ENCODE data around the gene TRAM2. TPM values are rescaled to one million over a fixed set of nuclear protein-coding genes. Genes with fewer than 3 reads are reported as not detected.

The TRAM2 gene
- total and polyA plus RNA-seq, 2 of the 4 experiments (the other 2 are of a cell fraction) = 77.2 to 95.7 TPM

DNA sequence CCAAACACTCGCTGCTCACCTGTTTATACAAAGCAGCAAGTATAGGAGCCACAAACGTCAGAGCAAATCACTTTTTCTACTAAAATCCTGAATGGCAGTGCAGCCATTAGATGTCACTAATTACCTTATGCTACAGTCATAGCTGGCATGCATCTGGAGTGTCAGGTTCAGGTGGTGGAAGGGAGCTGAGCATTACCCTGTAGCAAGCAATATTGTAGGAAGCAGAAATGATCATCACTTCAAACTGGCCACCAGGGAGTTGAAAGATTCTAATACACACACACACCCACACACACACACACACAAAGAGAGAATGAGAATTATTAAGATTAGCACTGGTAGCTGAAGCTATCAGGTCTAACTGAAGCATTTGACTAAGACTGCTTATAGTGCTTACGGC lies 80.9 kb downstream of the TRAM2 start:
- in situ Hi-C loops (cut with MboI; ENCODE audit: low sequenced_read_pairs) = no loop called here
- WGBS, 2 experiments (ENCODE audit: extremely low coverage in 2 of 2, insufficient read length in 1 of 2) = no CpG with 5 or more reads among the region's 3 CpGs
- H3K79me1 ChIP-seq (ENCODE audit: low read depth in 1 of 2, low read length in 2 of 2) = peaks cover 12 to 40% of the 10 kb centered on the region in 2 experiments
- H3K4ac ChIP-seq (ENCODE audit: low read depth, low read length) = no peak overlapping the region
- ATAC-seq (ENCODE audit: low read depth) (no peak), DNase-seq (no peak)
- intact Hi-C loops (cut with micrococcal nuclease) = loop anchor here (5.0 to 10.0 kb wide), 2 partner anchors 74 to 1301 kb away; partner anchors contain the start of gene EFHC1
- peaks cover 28% of the 10 kb centered on the region for H3K9me1 ChIP-seq (ENCODE audit: insufficient read depth, low read length)
- no peak overlapping the region for H4K8ac ChIP-seq (ENCODE audit: low read depth in 2 of 2, low read length in 2 of 2)
- H3K27me3 ChIP-seq (ENCODE audit: control insufficient read depth, insufficient read depth, low read length) = no peaks in the 10 kb centered on the region
- no peaks in the 10 kb centered on the region for H4K20me1 ChIP-seq (ENCODE audit: insufficient read depth, low read length)
- no peak overlapping the region for H3K23ac ChIP-seq (ENCODE audit: low read depth, low read length)
- dilution Hi-C loops (cut with HindIII; ENCODE audit: low sequenced_read_pairs, unreplicated experiment) = no loop called here
- no TSS peak for BruUV-seq (replicated peaks)
- H4K5ac ChIP-seq (ENCODE audit: low read depth, low read length) = no peak overlapping the region
- POLR2A ChIA-PET (ENCODE audit: unreplicated experiment) = no interaction called here
- H2BK5ac ChIP-seq (ENCODE audit: low read depth, low read length, poor library complexity, severe bottlenecking) = no peak overlapping the region
- H3K14ac ChIP-seq (replicated peaks; ENCODE audit: low read depth, low read length) = no peak overlapping the region
- no peak overlapping the region for H2BK15ac ChIP-seq (ENCODE audit: low read depth, low read length)
- H2AK9ac ChIP-seq (replicated peaks; ENCODE audit: low read depth, low read length, poor library complexity) = no peak overlapping the region
- TF ChIP-seq CHD1 (IDR thresholded peaks at IDR 0.05; ENCODE audit: low read depth, low read length) = no peak
- no peak for TF ChIP-seq NFE2L2 (IDR thresholded peaks at IDR 0.05; ENCODE audit: low read depth, low read length)
- TF ChIP-seq, protein P1, sequence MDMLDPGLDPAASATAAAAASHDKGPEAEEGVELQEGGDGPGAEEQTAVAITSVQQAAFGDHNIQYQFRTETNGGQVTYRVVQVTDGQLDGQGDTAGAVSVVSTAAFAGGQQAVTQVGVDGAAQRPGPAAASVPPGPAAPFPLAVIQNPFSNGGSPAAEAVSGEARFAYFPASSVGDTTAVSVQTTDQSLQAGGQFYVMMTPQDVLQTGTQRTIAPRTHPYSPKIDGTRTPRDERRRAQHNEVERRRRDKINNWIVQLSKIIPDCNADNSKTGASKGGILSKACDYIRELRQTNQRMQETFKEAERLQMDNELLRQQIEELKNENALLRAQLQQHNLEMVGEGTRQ (IDR thresholded peaks at IDR 0.05; ENCODE audit: low read depth, low read length) = no peak
- 0 out of 2 replicates have a peak, but pooled peaks have one; percentile 14 for TF ChIP-seq POLR2A (IDR thresholded peaks at IDR 0.05; ENCODE audit: low read depth, low read length)
- TF ChIP-seq RCOR1 (IDR thresholded peaks at IDR 0.05; ENCODE audit: insufficient replicate concordance, low read length) = no peak
- H2AK5ac ChIP-seq (ENCODE audit: low read depth, low read length) = no peak overlapping the region
- H2BK20ac ChIP-seq (ENCODE audit: low read depth, low read length) = no peak overlapping the region
- peaks cover 16% of the 10 kb centered on the region for H3K4me1 ChIP-seq (ENCODE audit: control insufficient read depth, insufficient read depth, low read length)
- H3K18ac ChIP-seq (ENCODE audit: low read depth, low read length) = no peak overlapping the region
- H3K27ac ChIP-seq (ENCODE audit: insufficient read depth, low read length) = no peak overlapping the region
- H2BK120ac ChIP-seq (ENCODE audit: low read depth, low read length) = no peak overlapping the region
- H3K4me2 ChIP-seq (ENCODE audit: low read depth, low read length) = no peak overlapping the region
- no peak overlapping the region for H4K91ac ChIP-seq (ENCODE audit: insufficient read depth, low read depth, low read length)
- no peak overlapping the region for H3K56ac ChIP-seq (ENCODE audit: extremely low read depth, insufficient read depth, low read length)
- peaks cover 18% of the 10 kb centered on the region for H3K36me3 ChIP-seq (ENCODE audit: control insufficient read depth, insufficient read depth, low read length)
- no peak overlapping the region for H3K9ac ChIP-seq (ENCODE audit: low read depth, low read length)
- CTCF ChIA-PET = interaction anchor here (0.6 kb wide), 1 partner anchor 119 kb away, joined by 3 read pairs; no protein-coding TSS in a partner anchor
- no peak overlapping the region for H3K4me3 ChIP-seq (ENCODE audit: insufficient read depth, low read depth, low read length)
- 0 out of 2 replicates have a peak, but pooled peaks cover 2% of the 10 kb centered on the region for H3K9me3 ChIP-seq (ENCODE audit: control insufficient read depth, insufficient read depth, low read length)
- no peak overlapping the region for H2AFZ ChIP-seq (replicated peaks; ENCODE audit: low read length, poor library complexity)

Measured in IMR-90 (cell line).